Astrocyte of the cerebellum (primary cell): ENCODE measurements around the gene SLC29A3.

Experiments used
- DNase-seq: peaks from one replicate; pipeline ENCODE4 v3.0.0-alpha.2; 2011; ENCODE audit warnings: low read depth
- H3K4me3 ChIP-seq: 2 replicates; pipeline ENCODE4 v1.5.1; 2011; ENCODE audit warnings: mild to moderate bottlenecking, low read depth, low read length, moderate library complexity
- CTCF ChIP-seq: IDR thresholded peaks from 2 replicates; pipeline ENCODE4 v1.5.1; 2012; ENCODE audit warnings: low read length, low read depth, moderate library complexity, mild to moderate bottlenecking; ENCODE audit errors: missing control alignments
- in situ Hi-C: cut with HindIII; loops from 2 replicates; pipeline ENCODE4 v1.10.0; 2017; ENCODE audit warnings: low sequenced_read_pairs

The SLC29A3 gene

GRCh38 chr10:71388171-71388570 is 69.1 kb downstream of the SLC29A3 start:
- no peak for TF ChIP-seq CTCF
- in situ Hi-C loops, result loop anchor here (25.0 kb wide), 1 partner anchor 199 kb away; no protein-coding TSS in a partner anchor
- H3K4me3 ChIP-seq, result no peak overlapping the region
- DNase-seq, result no peak

- no peak for DNase-seq
- H3K4me3 ChIP-seq, result no peak overlapping the region
- TF ChIP-seq CTCF, result no peak
- in situ Hi-C loops, result loop anchor here (25.0 kb wide), 1 partner anchor 199 kb away; no protein-coding TSS in a partner anchor
These were observed 69.7 kb downstream of the SLC29A3 start for GRCh38 chr10:71388583-71389310.

GRCh38 chr10:71389768-71390460 is 70.9 kb downstream of the SLC29A3 start:
- in situ Hi-C loops, result loop anchor here (25.0 kb wide), 1 partner anchor 197 kb away; no protein-coding TSS in a partner anchor
- DNase-seq, result no peak
- TF ChIP-seq CTCF, result no peak
- no peak overlapping the region for H3K4me3 ChIP-seq

GRCh38 chr10:71390461-71390835 is 71.4 kb downstream of the SLC29A3 start:
- H3K4me3 ChIP-seq, result no peak overlapping the region
- no peak for DNase-seq
- TF ChIP-seq CTCF, result no peak
- in situ Hi-C loops, result loop anchor here (25.0 kb wide), 1 partner anchor 197 kb away; no protein-coding TSS in a partner anchor

- in situ Hi-C loops, result loop anchor here (25.0 kb wide), 1 partner anchor 196 kb away; no protein-coding TSS in a partner anchor
- TF ChIP-seq CTCF, result no peak
- no peak overlapping the region for H3K4me3 ChIP-seq
- DNase-seq, result no peak
These were observed 72.0 kb downstream of the SLC29A3 start for GRCh38 chr10:71390921-71391690.

- H3K4me3 ChIP-seq, result no peak overlapping the region
- in situ Hi-C loops, result loop anchor here (25.0 kb wide), 1 partner anchor 196 kb away; no protein-coding TSS in a partner anchor
- no peak for DNase-seq
- no peak for TF ChIP-seq CTCF
These were observed 72.6 kb downstream of the SLC29A3 start for GRCh38 chr10:71391701-71392100.
